ENCODE data around the gene PDCD11.
"Not testable (repeated sequence)": the region's sequence is repeated elsewhere in the genome, so short reads cannot be mapped to it uniquely, and the experiment has no call there.

PDCD11 gene

GRCh38 chr10:103415581-103415980 is 19.2 kb downstream of the PDCD11 start:
- no peak for DNase-seq (ENCODE audit: low spot score)

- DNase-seq (ENCODE audit: low spot score): peak; percentile 60
These were observed 20.2 kb downstream of the PDCD11 start for GRCh38 chr10:103416436-103417147.

GRCh38 chr10:103417148-103417469 is 20.7 kb downstream of the PDCD11 start:
- not testable (repeated sequence) for DNase-seq (ENCODE audit: low spot score)

DNA sequence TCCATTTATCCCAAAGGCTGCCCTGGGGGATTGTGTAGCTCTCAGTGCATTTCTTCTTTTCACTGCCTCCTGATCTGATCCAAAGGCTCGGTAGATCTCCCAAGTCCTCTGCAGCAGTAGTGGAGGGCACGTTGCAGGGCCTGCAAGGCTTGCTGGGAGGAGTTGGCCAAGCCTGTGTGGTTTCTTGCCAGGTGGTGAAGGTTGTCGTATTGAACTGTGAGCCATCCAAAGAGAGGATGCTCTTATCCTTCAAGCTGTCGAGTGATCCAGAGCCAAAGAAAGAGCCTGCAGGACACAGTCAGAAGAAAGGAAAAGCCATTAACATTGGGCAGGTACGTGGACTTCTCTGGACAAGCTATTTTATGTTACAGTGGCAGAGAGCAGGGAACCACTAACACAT is 21.2 kb downstream of the PDCD11 start:
- no peak for DNase-seq (ENCODE audit: low spot score)

DNA sequence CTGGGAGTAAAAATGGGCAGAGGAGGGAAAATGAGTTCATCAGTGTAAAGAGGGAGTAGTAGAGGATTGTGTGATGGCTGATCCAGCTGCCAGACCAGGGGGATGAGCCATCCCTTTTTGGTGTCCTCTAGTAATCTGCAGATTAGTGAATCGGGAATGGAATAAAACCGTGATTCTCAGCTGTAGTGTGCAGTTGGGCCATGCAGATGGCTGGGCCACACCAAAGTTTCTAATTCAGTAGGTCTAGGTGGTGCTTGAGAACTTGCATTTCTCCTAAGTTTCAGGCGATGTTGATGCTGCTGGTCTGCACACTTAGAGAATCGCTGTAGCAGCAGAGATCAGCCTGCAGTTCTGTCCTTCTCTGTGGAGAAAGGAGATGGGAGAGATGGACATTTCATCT is 22.7 kb downstream of the PDCD11 start:
- no peak for DNase-seq (ENCODE audit: low spot score)

DNA sequence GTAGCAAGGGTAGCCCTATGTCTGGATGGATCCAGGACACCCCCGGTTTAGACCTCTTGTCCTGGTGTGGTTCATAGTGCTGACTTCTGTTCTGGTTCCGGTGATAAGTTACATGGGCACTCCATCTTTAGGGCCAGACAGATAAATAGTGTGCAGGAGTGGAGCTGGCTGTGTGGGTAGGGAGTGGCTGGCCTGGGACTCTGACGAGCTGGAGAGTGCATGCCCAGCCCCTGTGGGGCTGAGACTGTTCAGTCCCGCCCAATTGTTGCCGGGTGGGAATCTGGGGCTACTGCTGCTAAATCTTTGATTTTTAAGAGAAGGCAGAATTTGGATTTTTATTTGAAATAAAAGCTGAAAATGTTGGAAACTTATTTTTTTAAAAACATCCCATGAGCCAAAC is 27.3 kb downstream of the PDCD11 start:
- DNase-seq (ENCODE audit: low spot score): no peak

- DNase-seq (ENCODE audit: low spot score): no peak
These were observed 31.4 kb downstream of the PDCD11 start for GRCh38 chr10:103427866-103428265.

GRCh38 chr10:103428989-103429643 is 32.7 kb downstream of the PDCD11 start:
- DNase-seq (ENCODE audit: low spot score): no peak

DNA sequence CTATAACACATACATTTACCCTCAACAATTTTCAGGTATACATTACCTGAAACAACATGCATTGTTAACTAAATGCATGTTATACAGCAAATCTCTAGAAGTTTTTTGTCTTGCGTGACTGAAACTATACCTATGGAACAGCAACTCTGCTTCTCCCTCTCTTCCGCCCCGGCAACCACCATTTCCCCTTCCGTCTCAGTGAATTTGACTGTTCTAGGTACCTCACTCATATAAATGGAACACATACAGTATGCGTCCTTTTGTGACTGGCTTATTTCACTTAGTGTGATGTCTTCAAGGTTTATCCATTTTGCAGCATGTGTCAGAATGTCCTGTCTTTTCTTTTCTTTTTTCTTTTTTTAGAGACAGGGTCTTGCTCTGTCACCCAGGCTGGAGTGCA is 33.2 kb downstream of the PDCD11 start:
- no peak for DNase-seq (ENCODE audit: low spot score)

DNA sequence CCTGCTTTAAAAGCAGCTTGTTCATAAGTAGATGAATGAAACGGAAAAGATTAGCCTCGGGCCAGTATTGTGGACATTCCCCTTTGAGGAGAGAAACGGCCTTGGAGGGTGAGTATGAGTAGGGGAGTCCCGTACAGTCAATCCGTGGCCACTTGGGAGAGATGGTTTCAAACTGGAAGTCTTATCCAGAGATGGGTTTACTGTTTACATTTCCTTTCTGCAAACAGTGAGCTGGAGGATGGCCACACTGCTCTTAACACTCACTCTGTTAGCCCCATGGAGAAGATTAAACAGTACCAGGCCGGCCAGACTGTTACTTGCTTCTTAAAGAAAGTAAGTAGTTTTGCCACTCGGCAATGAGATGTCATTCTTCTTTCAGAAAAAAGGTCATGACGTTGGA is 35.5 kb downstream of the PDCD11 start:
- DNase-seq (ENCODE audit: low spot score): no peak

DNA sequence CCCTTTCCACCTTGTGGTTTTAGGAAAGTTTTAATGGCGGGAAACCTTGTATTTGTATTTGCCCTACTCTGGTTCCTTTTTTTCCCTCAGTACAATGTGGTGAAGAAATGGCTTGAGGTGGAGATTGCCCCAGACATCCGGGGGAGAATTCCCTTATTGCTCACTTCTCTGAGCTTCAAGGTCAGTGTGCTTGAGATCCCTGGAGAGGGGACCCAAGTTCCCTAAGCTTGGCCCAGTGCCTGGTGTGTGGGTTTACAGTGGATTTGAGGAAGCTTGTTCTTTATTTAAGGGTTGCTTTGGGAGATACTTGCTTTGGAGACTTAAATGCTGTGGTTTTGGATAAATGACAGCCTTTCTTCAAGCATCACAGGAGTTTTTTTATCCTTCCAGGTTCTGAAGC is 37.4 kb downstream of the PDCD11 start:
- no peak for DNase-seq (ENCODE audit: low spot score)

GRCh38 chr10:103439776-103440175 is 43.4 kb downstream of the PDCD11 start:
- no peak for DNase-seq (ENCODE audit: low spot score)

- DNase-seq (ENCODE audit: low spot score): no peak
These were observed 44.0 kb downstream of the PDCD11 start for GRCh38 chr10:103440416-103440815.

- DNase-seq (ENCODE audit: low spot score): no peak
These were observed 44.8 kb downstream of the PDCD11 start for GRCh38 chr10:103441206-103441605.

DNA sequence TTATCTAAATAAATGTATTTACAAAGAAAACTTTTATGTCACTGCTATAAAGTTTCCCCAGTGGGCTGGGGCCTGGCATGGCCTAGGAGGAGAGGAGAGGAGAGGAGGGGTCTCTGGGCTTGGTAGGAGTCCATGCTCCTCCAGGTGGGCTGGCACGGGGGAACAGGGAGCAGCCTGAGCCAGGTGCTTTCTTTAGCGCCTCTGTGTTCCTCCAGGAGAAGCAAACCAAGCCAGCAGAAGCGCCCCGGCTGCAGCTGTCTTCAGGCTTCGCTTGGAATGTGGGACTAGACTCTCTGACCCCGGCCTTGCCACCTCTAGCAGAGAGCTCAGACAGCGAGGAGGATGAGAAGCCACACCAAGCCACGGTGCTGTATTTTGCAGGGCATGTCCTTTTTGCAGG is 45.2 kb downstream of the PDCD11 start:
- no peak for DNase-seq (ENCODE audit: low spot score)

DNA sequence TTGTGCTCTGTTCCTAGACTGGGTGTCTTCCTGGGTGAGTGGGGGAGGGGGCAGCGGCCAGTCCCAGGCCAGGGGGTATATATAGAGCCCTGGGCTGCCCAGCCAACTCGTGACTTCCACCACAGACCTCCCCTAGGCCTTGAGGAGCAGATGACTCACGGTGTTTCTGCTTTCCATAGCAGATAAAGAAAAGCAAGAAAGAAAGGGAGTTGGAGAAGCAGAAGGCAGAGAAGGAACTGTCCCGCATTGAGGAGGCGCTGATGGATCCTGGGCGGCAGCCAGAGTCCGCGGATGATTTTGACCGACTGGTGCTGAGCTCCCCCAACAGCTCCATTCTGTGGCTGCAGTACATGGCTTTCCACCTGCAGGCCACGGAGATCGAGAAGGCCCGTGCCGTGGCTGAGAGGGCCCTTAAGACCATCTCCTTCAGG is 45.6 kb downstream of the PDCD11 start:
- no peak for DNase-seq (ENCODE audit: low spot score)

- no peak for DNase-seq (ENCODE audit: low spot score)
These were observed 47.2 kb downstream of the PDCD11 start for GRCh38 chr10:103443475-103444185.

DNA sequence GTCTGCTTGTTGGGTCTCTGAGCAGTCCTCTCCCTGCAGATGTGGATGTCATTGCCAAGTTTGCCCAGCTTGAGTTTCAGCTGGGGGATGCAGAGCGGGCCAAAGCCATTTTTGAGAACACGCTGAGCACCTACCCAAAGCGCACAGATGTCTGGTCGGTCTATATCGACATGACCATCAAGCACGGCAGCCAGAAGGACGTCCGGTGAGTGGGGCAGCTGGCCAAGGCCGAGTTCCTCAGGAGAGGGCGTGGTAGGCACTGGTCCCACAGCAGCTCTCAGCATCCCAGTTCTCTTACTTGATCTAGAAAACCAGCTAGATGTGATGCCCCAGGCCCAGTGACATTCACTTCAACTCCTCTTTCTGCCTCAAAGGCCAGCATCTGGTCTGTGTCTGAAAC is 48.1 kb downstream of the PDCD11 start:
- no peak for DNase-seq (ENCODE audit: low spot score)

GRCh38 chr10:103445366-103445765 is 48.9 kb downstream of the PDCD11 start:
- DNase-seq (ENCODE audit: low spot score): no peak

DNA sequence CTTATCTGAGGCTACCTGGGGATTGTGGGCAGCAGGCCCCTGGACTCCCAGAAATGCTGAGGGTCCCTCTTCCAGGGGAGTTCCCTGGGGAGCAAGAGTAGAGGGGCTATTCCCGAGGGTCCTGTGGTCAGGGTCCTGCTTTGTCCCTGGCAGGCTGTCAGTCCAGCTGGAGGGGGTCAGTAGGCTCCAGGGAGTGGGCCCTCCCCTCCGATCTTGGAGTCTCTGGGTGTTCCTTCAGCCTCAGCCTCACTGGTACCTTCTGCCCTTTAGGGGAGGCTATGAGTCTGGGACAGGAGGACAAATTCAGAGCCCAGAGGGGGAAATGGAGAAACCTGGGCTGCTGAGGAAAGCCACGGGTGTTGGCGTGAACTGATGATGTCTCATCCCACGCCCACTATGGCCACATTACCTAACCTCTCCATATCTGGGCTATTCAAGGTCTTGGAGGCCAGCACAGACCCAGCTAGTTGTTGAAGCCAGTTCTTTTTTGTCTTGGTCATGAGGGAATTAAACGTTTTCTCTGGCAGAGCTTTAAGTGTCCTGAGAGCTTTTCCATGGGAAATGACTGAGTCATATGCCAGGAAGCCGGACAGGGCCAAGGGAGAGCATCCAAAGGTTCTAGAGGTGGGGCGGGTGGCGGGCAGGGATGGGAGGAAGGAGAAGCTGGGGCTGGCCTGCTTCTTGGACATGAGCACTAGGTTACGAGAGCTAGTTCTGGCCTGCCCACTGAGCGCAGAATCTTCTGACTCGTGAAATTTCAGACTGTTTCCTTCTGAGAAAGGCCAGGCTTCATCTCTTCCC is 49.5 kb downstream of the PDCD11 start:
- DNase-seq (ENCODE audit: low spot score): no peak

DNA sequence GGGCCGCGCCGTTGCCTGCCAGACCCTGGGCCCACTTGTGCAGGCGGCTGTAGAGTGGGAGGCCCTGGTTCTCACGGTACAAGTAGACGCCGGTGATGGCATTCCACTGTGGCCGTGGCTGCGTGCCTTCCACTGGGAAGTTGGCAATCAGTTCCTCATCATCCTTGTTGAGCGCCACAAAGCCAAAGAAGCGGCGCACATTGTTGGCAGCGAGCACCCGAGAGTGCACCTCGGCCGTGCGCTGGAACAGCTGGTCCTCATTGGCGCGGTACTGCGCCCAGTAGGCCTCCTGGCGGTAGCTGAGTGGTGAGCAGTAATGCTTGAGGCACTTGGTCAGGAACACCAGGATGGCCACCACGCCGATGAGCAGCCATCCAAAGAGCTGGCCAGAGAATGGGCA is 50.8 kb downstream of the PDCD11 start:
- DNase-seq (ENCODE audit: low spot score): no peak

DNA sequence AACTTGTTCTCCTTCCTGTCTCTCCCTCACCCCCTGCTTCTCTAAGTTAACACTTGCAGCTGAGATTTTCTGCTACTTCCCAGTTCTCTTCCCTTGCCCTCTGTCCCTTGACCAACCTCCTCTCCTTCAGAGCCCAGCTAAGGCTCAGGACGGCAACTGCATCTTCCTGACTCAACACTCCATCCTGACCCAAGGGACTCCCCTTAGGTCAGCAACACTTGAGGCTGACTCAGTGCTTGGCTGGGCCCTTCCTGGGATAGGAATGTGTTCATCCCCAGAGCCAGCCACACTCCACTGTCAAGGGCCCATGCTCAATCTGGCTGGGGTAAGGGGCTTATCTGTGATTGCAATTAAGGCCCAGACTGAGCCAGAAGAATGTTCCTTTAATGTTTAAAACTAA is 52.3 kb downstream of the PDCD11 start:
- DNase-seq (ENCODE audit: low spot score): no peak

Data from SK-N-DZ (cell line).